Activated T-cell treated with anti-CD3 and anti-CD28 coated beads for 48 hours (primary cell): ENCODE measurements around the gene TNNI3.
"Not testable (repeated sequence)": the region's sequence is repeated elsewhere in the genome, so short reads cannot be mapped to it uniquely, and the experiment has no call there.

Source experiments
- DNase-seq: peaks from one replicate; pipeline ENCODE4 v3.0.0-alpha.2; 2020; ENCODE audit warnings: low read depth

The TNNI3 gene

DNA sequence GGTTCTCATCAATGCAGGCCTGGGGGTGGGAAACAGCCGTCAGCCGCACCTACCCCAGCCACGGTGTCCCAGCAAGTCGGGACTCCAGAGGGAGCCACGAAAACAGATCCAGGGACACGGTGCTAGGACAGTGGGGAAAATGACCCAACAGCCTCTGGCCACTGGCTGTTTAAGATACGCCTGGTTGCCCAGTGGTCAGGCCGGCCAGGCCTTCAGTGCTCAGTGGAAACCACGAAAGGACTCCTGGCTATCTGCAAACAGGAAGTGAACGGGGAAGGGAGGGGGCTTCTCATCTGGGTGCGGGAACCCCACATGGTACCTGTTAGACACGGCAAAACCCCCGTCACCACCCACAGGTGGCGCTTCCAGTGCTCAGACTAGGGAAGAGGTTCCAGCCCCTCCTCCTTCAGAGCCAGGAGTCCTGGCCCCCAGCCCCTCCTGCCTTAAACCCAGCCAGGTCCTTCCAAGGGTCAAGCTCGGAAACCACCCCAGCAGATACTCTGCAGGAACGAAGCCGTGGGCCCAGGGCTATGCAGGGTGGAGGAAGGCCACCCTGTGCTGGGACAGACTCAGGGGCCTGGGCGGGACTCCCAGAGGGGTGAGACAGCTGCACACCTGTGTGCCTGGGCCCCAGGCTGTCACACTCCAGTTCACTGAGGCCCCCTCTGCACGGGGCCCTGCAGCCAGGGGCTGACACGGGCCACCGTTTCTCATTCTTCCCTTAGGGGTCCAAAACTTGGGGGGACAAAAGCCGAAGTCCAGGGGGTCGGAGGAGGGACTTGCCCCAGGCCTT, 44.6 kb downstream of the TNNI3 start:
- DNase-seq, result no peak

DNA sequence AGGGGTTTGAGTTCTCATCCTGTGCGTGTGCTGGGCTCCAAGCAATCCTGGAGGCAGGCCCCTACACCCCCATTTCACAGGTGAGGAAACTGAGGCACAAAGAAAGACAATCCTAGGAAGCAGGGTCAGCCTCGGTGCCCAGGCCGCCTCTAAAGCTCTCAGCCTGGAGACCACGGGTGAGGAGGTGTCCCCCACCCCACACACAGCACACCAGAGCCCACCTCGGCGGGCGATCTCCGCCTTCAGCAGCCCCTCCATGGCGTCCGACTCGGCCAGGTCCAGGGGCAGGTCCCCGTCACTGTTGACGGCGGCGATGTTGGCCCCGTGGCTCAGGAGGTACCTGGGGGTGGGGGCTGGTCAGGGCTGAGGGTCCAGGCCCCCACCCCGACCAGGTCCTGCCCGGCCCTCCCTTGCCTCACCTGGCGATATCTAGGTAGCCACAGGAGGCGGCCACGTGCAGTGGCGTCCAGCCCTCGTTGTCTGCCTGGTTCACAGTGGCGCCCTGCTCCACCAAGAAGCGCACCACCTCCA, 45.2 kb downstream of the TNNI3 start:
- DNase-seq, result no peak

- no peak for DNase-seq
Measured at GRCh38 chr19:55111238-55111831, 46.2 kb downstream of the TNNI3 start.

DNA sequence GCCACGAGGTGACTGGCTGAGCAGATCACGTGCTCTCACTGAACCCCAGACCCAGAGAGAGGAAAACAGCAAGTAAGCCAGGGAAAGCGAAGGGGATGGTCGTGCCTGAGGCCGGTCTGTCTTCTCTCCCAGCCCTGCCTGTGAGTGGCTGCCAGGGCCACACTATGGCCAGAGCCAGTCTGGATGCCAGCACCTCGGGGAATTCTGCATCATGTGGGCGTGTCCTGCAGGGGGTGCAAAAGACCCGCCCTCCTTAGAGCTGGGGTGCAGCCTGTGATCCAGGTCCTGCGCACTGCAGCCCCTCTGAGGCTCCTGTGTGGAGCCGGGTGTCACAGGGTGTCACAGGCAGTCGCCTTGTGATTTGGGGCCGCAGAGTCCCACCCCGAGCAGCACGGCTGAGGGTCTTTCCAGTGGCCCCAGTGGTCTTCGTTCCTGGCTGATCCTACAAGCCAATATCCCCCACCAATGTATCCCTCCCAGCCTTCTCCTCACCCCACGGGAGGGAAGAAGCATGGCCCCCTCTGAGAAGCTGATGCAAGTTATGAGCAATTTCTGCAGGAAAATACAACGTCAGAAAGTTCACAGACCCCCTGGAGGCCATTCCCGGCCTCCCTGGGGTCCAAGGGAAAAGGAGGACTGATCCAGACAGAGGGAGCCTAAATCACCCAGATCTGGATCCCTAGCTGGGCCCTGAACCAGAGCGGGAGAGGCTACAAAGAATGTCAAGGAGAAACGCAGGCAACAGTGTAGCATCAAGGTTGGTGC, 47.8 kb downstream of the TNNI3 start:
- DNase-seq, result no peak

DNA sequence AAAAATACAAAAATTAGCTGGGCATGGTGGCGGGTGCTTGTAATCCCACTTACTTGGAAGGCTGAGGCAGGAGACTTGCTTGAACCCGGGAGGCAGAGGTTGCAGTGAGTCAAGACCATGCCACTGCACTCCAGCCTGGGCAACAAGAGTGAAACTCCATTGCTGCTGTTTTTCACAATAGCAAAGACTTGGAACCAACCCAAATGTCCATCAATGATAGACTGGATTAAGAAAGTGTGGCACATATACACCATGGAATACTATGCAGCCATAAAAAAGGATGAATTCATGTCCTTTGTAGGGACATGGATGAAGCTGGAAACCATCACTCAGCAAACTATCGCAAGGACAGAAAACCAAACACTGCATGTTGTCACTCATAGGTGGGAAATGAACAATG, 50.3 kb downstream of the TNNI3 start:
- not testable (repeated sequence) for DNase-seq

GRCh38 chr19:55106591-55106990, 50.9 kb downstream of the TNNI3 start:
- DNase-seq, result no peak

DNA sequence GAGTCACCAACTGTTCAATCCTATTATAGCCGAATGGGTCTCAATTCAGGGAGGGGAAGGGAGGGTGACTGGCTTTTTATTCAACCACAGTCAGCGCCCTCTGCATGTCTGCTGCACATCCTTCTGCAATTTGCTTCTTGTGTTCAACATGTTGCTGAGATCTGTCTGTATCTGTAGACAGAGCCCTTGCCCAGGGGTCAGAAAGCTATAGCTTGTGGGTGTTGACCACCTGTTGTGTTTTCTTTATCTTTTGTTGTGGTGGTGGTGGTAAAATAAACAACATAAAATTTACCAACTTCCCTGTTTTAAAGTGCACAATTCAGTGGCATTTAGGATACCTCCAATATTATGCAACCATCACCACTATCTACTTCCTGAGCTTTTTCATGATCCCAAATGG, 52.3 kb downstream of the TNNI3 start:
- DNase-seq, result no peak

GRCh38 chr19:55103190-55103589, 54.3 kb downstream of the TNNI3 start:
- DNase-seq, result no peak
